HG03175 (cell line): ENCODE measurements around the gene RCOR2.
"Not testable (repeated sequence)": the region's sequence is repeated elsewhere in the genome, so short reads cannot be mapped to it uniquely, and the experiment has no call there.

Source experiments
- ATAC-seq: cut with Tn5 transposase; IDR thresholded peaks from one replicate; pipeline ENCODE4 v1.9.1; 2021; ENCODE audit warnings: mild to moderate bottlenecking, moderate library complexity; ENCODE audit not compliant: unreplicated experiment

RCOR2 gene

DNA sequence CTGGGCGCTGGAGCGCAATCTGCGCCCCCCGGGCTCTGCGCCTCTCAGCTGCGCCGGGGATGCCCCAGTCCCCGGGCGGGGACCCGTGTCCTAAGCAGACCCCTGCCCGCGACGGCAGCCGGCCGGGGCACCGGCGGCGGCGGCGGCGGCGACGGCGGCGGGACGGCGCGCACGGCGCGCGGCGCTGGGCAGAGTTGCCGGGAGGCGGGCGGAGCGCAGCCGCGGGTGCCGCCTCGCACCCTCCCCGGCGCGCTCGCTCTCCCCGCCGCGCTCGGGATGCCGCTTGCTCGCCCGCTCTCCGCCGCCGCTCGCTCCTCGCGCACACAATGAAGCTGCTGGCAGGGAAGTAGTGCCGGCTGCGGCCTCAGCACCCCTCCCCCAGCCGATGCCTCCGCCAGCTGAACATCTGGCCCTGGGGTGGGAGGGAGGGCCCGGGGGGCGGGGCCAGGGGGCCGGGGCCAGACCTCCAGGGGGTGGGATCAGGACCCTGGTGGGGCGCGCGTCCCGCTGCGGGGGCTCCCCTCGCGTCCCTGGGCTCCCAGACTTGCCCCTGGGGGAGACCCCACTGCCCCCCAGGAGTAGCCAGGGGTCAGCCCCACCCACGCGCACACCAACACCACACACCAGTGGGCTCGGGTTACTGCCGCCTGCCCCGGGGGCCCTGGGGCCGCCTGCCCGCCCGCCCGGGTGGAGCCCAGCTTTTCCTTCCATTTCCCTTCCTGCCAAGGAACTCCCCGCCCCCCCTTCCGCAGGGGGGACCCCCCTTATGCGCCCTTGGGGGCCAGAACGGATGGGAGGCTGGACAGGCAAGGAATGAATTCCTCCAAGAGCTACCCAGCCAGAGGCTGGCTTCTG is at the start of gene RCOR2:
RCOR2 (minus strand) TSS at position 328 of the 855 bp plus-strand sequence. CDS start 708 bp downstream, outside the sequence.
- ATAC-seq, result no peak

DNA sequence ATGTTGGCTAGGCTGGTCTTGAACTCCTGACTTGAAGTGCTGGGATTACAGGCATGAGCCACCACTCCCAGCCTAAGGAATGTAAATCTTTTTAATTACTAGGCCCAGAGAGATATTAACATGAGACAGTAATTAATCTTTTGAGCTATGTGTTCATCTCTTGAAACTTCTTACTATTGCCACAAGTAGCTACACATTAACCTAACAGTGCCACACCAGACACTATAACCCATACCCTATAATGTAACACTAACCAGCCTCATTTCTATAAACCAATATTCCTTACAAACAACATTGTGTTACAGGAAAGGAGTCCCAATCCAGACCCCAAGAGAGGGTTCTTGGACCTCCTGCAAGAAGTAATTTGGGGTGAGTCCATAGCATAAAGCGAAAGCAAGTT is 49.5 kb upstream of the RCOR2 start:
- no peak for ATAC-seq

DNA sequence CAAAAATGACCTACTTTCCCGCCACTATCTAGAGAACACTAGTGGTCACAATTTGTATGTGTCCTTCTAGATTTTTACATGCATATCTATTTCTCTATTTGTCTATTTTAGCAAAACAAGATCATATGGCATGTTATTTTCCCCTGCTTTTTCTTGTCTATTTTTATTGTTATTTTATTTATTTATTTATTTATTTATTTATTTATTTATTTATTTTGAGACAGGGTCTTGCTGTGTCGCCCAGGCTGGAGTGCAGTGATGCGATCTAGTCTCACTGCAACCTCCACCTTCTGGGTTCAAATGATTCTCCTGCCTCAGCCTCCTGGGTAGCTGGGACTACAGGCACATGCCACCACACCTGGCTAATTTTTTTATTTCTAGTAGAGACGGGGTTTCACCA is 46.9 kb upstream of the RCOR2 start:
- ATAC-seq, result not testable (repeated sequence)

DNA sequence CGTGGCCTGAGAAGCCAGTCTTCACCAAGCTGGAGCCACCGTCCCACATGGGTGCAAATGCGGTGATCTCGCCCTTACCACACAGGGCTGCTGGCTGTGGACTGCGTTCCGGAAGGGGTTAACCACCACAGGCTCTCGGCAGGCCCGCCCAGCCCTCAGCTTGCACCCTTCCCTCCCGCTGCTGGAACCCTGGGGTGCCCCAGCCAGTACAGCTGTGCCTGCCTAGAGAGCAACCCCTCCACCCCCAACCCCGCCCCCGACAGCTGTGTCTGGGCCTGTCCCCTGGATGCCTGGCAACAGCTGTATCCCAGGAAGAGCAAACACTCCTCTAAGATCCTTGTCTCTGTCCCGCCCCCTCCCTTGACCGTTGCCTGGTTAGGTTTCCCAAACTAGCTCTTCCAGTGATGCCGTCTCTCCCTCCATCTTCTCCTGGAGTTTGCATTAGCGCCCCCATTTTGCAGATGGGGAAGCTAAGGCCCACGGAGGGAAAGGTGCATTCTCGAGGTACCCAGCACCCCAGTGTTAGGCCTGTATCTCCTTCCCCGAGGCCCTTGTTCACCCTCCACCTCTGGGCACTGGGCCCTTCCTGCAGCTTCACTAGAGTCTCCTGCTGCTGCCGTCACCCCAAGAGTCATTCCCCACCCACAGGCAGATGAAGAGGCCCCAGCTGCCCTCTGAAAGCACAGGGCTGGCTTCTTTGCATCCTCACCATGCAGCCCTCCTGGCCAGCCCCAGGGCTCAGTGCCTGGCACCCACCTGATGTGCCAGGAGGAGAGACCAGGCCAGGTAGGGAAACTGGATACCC is 44.8 kb upstream of the RCOR2 start:
- no peak for ATAC-seq

DNA sequence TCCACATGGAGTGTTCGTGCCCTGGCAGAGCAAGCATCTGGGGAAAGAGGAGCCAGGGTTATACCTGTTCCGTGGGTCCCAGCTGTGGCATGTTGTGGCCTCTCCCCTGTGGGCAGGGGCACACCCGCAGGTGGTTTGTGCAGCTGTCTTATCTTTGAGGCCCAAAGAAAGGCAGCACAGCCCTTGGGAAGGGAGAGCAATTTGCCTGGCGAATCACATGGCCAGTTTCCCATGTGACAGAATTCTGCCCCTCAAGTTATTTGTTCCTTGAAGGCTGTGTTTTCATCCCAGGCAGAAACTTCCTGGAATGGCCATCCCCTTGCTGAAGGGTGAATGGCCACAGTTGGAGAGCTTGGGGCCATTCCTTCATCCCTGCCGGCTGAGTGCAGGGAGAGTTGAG is 41.0 kb upstream of the RCOR2 start:
- ATAC-seq, result no peak

DNA sequence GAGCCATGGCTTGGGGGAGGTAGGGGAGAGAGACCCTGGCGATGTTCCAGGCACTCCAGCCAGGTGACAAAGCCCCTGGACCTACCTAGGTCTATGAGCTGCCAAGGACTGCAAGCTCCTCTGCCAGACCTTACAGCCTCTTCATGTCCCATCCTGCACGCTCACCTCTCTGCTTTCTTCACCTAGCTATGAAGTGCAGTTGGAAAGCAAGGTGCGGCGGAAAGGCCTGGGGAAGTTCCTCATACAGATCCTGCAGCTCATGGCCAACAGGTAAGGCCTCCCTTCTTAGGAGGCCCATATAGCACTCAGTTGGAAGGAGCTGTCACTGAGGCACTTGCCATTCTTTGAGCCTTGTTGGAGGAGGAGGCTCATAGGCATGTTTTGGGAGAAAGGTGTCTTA is 35.6 kb upstream of the RCOR2 start:
- ATAC-seq, result no peak

DNA sequence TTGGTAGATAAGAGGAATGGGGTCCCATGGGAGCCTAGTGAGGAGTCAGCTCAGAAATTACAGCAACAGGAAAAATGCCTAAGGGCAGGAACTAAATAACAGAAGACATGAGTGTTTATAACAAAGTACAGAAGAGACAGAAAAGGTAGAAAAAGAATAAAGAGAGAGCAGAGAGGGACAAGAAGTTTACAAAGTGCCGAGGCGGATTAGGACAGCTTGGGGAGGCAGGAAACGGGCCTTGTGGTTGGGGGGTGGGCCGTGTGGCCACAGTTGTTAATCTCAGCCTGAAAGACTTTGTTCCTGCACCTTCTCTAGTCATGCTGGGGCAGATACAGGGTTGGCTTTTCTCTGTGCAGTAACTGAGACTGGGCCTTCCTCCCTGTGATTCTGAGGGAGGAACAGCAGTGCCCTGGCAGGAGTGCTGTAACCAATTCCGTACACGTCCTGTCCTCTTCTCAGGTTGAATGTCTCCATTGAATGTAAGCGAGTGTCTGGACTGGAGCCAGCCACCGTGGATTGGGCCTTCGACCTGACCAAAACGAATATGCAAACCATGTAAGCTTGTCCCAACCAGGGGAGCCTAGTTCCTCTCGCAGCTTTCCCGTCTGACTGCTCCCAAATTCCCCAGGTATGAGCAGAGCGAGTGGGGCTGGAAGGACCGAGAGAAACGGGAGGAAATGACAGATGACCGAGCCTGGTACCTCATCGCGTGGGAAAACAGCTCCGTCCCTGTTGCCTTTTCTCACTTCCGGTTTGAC is 35.0 kb upstream of the RCOR2 start:
- ATAC-seq, result no peak

DNA sequence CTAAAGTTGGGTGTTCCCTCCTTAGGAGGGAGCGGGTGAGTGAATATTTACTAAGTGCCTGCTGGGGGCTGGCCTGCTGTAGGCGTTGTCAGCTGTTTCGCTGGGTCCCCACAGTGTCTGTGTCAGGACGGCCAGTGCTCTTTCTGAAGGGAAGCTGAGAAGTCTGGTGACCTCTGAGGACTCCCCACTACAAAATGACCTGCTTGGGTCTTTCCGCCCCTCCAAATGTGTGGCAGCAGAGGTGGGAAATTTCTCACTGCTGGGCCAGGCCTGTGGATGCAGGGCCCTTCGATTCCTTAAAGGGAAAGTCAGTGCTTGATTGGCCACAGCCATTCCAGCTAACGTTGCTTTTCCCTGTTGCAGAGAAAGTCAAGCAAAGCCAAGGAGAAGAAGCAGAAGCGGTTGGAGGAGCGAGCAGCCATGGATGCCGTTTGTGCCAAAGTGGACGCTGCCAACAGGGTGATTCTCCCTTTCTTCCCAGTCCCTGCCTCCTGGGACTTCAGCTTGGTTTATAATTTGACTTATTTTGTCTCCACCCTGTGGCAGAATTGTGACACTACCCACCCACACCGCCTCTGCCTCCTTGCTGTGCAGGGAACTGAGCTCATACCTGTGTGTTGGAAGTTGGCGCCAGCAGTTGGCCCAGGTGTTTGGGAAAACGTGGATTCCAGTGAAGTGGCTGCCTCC is 28.7 kb upstream of the RCOR2 start:
- no peak for ATAC-seq

DNA sequence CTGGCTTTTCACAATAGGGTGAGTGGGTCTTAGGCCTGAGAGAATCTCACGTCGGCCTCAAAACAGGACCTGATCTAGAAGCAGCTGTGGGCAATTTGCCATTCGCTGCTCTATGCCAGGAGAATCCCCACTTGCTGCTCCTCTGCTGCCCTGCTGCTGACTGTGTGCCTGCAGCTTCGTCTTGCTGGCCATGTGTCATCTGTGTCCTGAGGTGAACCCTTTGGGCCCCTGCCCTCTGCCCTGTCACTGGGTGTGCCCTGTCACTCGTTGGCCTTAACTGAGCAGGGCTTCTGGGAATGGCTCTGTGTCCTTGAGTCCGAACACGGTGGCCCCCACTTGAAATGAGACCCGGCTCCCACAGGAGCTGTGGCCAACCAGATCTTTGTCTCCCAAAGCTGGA is 28.0 kb upstream of the RCOR2 start:
- no peak for ATAC-seq

DNA sequence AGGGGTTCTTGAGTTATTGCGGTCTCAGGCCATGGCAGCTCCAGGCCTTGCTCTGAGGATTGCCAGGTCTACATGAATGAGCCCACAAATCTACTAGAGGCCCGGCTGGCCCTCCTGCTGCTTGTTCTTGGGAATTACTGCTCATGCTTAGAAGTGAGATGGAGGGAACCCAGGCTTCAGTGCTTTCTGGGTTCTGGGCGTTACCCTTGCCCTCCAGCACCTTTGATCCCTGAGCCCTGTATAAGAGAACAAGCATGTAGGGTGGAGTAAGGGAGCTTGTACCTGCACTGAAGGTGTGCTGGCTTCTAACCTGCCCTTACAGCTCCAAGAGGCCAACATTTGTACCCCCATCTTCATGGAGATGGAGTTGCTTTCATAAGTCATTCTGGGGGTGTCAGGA is 25.8 kb upstream of the RCOR2 start:
- no peak for ATAC-seq

DNA sequence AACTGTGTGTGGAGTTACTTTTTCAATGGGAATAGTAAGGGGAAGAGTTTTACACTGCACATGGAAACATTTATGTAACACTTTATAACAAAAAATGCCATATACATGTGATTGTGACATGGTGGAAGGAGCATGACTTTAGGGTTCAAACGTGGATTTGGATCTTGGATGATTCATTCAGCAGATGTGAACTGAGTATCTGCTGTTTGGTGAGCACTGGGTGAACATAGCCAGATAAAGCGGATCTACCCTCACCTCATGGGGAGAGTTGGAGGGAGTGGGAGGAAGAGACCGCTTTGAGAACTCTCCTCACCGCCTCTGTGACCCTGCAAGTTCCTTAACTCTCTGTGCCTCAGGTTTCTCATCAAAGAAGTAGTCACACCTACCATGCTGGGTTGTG is 24.9 kb upstream of the RCOR2 start:
- no peak for ATAC-seq

DNA sequence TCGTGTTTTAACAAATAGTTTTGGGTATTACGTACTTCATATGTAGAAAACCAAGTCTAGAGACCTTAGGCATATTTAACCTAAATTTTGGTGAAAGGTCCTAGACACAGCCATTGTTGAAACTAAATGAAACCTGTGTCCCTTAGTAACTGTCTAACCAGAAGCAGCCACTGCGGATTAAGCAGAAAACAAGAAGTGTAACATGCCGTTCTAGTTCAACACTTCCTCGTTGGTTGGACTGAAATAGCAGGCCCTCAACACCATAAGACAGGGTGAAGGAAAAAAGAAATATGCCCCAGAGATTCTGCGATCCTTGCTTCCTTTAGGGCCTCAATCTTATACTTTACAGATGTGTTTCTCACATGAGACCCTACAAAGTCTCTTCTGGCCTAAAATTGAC is 23.8 kb upstream of the RCOR2 start:
- ATAC-seq, result no peak

DNA sequence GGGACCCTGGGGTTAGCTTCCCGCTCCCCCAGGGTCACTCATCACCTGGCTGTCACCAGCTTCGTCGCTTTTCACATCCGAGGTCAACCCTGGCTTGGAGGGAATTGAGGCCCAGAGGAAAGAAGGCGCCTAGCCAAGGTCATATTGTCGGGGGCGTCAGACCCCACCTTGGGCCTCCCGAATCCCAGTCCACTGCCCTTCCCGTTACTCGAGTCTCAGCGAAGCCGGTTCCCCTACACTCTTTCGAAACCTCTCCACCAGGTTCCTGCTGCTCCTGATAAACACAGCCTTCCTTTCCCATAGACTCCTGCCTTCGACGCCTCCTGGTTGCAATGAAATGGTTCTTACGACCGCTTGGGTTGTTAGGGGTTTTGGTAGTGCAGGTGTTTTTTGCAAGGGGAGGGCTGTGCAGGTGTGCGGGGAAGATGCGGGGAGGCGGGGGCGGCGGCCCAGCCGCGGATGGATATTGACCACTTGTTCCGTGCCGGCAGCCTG is 22.5 kb upstream of the RCOR2 start:
- peak; percentile 1 for ATAC-seq

DNA sequence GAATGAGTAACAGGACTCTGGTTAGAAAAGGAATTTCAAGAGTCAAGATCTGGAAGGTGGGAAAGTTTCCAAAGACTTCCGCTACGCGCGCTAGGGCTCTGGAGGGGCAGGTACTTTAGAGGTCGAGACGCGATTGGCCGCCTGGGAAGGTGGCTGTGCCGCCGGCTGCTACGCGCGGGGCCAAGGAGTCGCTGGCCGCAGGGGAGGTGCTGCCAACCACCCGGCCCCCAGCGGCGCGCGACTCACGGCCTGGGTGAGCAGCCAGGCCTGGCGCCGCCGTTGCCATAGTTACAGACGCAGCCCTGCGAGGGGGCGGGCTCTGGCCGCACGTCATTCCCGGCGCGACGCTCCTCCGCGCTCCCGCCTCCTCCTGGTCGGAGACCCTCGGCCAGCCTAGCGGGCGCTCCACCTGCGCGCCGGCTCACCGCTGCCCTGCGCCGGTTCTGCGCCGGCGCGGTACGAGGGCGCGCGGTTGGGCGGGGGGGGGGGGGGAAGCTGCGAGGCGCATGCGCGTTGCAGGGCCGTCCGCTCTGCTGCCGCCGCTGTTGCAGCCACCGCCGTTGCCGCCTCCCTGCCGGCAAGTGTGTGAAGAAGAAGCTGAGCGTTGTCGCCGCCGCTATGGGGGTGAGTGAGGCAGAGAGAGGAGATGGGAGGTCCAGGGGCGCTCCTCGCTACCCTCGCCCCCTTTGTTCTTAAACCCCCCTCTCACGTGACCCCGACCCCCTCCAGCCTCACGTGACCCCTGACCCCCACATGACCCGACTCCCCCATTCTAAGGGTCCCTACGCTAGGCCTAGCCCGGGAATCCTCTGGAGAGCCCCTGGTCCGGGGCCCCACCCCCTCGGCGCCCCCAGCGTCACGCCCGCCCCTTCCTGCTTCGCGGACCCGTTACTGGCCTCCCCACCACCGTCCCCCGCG is 21.8 kb upstream of the RCOR2 start, which contains the start of gene NAA40:
NAA40 (plus strand) TSS at position 524 of the 918 bp plus-strand sequence; CDS start at position 619, 95 bp downstream.
- peak; percentile 88 for ATAC-seq

DNA sequence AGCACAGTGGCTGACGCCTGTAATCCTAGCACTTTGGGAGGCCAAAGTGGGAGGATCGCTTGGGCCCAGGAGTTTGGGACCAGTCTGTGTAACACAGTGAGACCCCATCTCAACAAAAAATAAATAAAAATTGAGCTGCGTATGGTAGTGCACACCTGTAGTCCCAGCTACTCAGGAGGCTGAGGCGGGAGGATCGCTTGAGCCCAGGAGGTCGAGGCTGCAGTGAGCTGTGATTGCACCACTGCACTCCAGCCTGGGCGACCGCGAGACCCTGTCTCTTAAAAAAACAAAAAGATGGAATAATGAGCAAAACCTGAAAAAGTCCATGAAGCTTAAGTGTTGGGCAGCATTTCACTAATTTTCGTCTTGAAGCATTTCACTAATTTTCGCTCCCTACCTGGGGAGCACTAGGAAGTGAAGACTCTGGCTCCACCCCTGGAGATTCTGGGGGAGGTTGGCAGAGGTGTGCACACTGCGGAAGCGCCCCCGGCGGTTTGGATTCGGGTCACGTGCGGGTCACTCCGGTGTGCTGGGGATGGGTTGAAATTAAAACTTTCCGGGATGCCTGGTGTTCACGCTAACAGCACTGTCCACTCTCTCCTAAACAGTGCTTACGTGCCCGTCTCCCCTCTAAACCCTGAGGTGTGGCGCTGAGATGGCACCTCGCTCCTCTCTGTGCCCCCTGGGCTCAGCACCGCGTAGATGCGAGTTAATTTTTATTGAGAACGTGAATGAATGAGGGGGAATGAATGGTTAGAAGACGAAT is 20.9 kb upstream of the RCOR2 start:
- peak; percentile 15 for ATAC-seq

DNA sequence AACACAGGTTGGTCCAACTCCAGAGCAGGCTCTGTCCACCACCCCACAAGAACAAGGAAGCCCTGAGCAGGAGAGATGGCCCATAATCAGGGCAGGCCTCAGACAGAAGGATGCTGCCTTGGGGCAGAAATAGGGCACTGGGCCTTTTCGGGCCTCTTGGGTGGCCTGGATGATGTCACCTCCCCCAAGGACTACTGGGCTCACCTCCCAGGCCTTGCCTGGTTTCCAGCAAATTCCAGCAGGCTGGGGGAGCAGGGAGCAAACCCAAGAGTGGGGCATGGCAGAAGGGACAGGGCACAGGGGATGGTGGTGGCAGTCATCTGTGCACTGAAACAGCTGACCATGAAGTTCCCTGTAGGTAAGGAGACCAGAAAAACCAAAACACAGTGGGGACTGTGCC is 16.5 kb upstream of the RCOR2 start:
- ATAC-seq, result no peak

DNA sequence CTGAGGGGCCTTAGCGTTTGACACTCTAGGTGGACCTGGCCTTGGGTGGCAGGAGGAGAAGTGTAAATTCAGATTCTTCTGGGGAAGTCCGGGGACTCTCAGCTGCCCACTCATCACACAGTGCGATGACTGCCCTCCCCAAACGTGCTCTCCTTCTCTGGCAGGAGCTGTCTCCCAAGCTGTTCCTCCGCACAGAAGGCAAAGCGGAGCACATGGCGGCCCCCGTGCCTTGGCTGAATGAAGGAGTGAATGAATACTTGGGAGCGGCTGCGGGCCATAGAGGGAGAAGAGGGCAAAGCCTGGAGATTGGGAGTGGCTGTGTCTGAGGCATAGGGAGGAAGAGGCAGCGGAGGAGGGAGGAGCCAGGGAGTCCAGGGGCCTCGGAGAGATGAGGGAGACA is 14.9 kb upstream of the RCOR2 start:
- ATAC-seq, result no peak

DNA sequence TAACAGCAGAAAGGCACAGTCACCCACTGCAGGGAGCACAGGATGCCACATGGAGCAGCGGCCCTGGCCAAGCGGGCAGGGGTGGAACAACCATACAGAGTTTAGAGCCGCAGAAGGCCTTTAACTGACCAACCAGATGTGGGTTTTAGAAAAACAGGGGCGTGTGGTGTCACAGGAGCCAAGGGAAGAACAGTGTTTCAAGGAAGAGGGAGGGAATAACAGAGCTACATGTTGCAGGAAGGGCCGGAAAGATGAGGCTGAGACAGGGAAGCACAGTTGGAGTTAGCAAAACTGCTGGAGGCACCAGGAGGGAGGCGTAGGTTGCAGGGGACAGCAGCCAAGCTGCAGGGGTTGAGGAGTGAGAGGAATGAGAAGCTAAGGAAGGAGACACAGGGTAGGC is 14.1 kb upstream of the RCOR2 start:
- ATAC-seq, result no peak

DNA sequence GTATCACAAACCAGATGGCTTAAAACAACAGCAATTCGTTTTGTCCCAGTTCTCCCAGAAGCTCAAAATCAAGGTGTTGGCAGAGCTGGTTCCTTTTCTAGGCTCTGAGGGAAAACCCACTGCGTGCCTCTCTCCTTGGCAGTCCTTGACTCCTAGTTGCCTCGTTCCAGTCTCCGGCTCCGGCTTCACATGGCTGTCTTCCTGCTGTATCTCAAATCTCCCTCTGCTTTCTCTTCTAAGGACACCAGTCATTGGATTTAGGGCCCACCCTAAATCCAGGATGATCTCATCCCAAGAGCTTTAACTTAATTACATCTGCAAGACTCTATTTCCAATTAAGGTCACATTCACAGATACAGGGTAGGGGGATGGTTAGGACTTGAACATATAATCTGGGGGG is 12.7 kb upstream of the RCOR2 start:
- ATAC-seq, result no peak
